Panc1 (cell line): ENCODE results near the gene GREB1L. TPM values are rescaled to one million over a fixed set of nuclear protein-coding genes. Genes with fewer than 3 reads are reported as not detected.

Experiments
- ATAC-seq: fragments of 200-7000 bp; cut with Tn5 transposase; 2 replicates; pipeline ENCODE4 v1.9.1; 2020; ENCODE audit warnings: mild to moderate bottlenecking, moderate library complexity
- BruUV-seq: library from RNA; stranded (reverse); fragments of 400-500 nt; replicated peaks from 2 replicates; lab custom pipeline; 2021; lab: Mats Ljungman, UMichigan
- CTCF ChIA-PET: fragments of 300-600 bp; sonication (Branson Sonifier 250); formaldehyde crosslinking; loops from one replicate; lab custom pipeline; 2022; ENCODE audit warnings: antibody characterized with exemption; lab: Charles Lee
- POLR2A ChIA-PET: fragments of 300-600 bp; sonication (Branson Sonifier 250); formaldehyde crosslinking; loops from one replicate; lab custom pipeline; 2022; ENCODE audit warnings: antibody characterized with exemption; lab: Charles Lee
- DNase-seq: peaks from one replicate; pipeline ENCODE4 v3.0.0-alpha.2; 2010; ENCODE audit warnings: low read depth, low spot score
- H3K27ac ChIP-seq: 2 replicates; pipeline ENCODE4 v1.5.1; 2011; ENCODE audit warnings: mild to moderate bottlenecking, low read length, inconsistent platforms
- H3K27me3 ChIP-seq: fragments of 200-500 bp; sonication (Bioruptor generic); 2 replicates; pipeline ENCODE4 v1.6.0; 2014; ENCODE audit warnings: low read length, inconsistent platforms; ENCODE audit not compliant: control insufficient read depth, insufficient read depth
- H3K36me3 ChIP-seq: fragments of 200-500 bp; sonication (Bioruptor generic); 2 replicates; pipeline ENCODE4 v1.5.1; 2014; ENCODE audit warnings: inconsistent platforms, mild to moderate bottlenecking, low read length, moderate library complexity; ENCODE audit not compliant: control insufficient read depth, insufficient read depth
- H3K4me1 ChIP-seq: 2 replicates; pipeline ENCODE4 v1.5.1; 2011; ENCODE audit warnings: inconsistent platforms, mild to moderate bottlenecking, low read length, moderate library complexity; ENCODE audit not compliant: control insufficient read depth, insufficient read depth
- H3K4me3 ChIP-seq, 2 experiments: 2 replicates each; pipeline ENCODE4 v1.5.1; 2011 to 2012; ENCODE audit warnings: low read depth in 2 of 2, low read length in 2 of 2, mild to moderate bottlenecking in 2 of 2, inconsistent platforms in 1 of 2, moderate library complexity in 1 of 2
- H3K9me3 ChIP-seq: fragments of 200-500 bp; sonication (Bioruptor generic); 2 replicates; pipeline ENCODE4 v1.5.1; 2014; ENCODE audit warnings: low read depth, mild to moderate bottlenecking, inconsistent platforms, low read length, moderate library complexity; ENCODE audit not compliant: control insufficient read depth, insufficient read depth
- CTCF ChIP-seq: fragments of 450-650 bp; IDR thresholded peaks from 2 replicates; pipeline ENCODE4 v1.5.1; 2017; ENCODE audit warnings: mild to moderate bottlenecking
- POLR2AphosphoS5 ChIP-seq: IDR thresholded peaks from 2 replicates; pipeline ENCODE4 v1.6.1; 2012; ENCODE audit warnings: mild to moderate bottlenecking, low read depth, low read length, moderate library complexity
- REST ChIP-seq, 2 experiments: IDR thresholded peaks; 2 replicates each; pipeline ENCODE4 v1.6.1; 2011 to 2012; ENCODE audit warnings: low read depth in 2 of 2, control low read depth in 1 of 2, low read length in 1 of 2, mild to moderate bottlenecking in 1 of 2, moderate library complexity in 1 of 2; ENCODE audit not compliant: insufficient read depth in 1 of 2
- SIN3A ChIP-seq: IDR thresholded peaks from 2 replicates; pipeline ENCODE4 v1.6.1; 2012; ENCODE audit warnings: low read depth, mild to moderate bottlenecking, low read length, moderate library complexity, borderline replicate concordance; ENCODE audit not compliant: insufficient read depth
- TCF7L2 ChIP-seq: IDR thresholded peaks from 2 replicates; pipeline ENCODE4 v1.6.1; 2011; ENCODE audit warnings: mild to moderate bottlenecking, low read depth, low read length, inconsistent platforms
- in situ Hi-C: cut with HindIII; loops from 2 replicates; pipeline ENCODE4 v1.10.0; 2016; ENCODE audit warnings: low sequenced_read_pairs, low pct_unique_long_range_greater_than_20kb
- intact Hi-C: fragments of 100-400 bp; cut with micrococcal nuclease; formaldehyde crosslinking; loops from one replicate; pipeline ENCODE4 v1.10.0; 2022; ENCODE audit not compliant: unreplicated experiment
- total RNA-seq: library from RNA; stranded (reverse); gene quantifications from one replicate; pipeline ENCODE4 v1.2.1, GENCODE V29; 2021; ENCODE audit not compliant: unreplicated experiment

GREB1L gene
- total RNA-seq, 1 experiment from 2014 or later, result 11.0 TPM

GRCh38 chr18:21449367-21450290, 207.6 kb downstream of the GREB1L start:
- BruUV-seq, result no TSS peak
- Histone ChIP-seq H3K27ac (no peak overlapping the region), H3K4me1 (no peaks in the 10 kb centered on the region), H3K9me3 (no peaks in the 10 kb centered on the region), H3K27me3 (no peaks in the 10 kb centered on the region), H3K4me3 (no peak overlapping the region), H3K36me3 (no peaks in the 10 kb centered on the region)
- POLR2A ChIA-PET, result no interaction called here
- DNase-seq, result no peak
- intact Hi-C loops, result no loop called here
- TF ChIP-seq REST (IDR thresholded peaks at IDR 0.05; ENCODE audit: insufficient read depth in 1 of 2, low read depth in 2 of 2, low read length in 1 of 2), result no peak
- no peak for TF ChIP-seq SIN3A
- no peak for TF ChIP-seq CTCF
- TF ChIP-seq TCF7L2, result no peak
- no peak for TF ChIP-seq POLR2AphosphoS5
- in situ Hi-C loops, result no loop called here
- CTCF ChIA-PET, result interaction anchor here (0.6 kb wide), 1 partner anchor 134 kb away, joined by 3 read pairs; no protein-coding TSS in a partner anchor
- ATAC-seq, result no peak

- BruUV-seq, result no TSS peak
- TF ChIP-seq POLR2AphosphoS5 (no peak), TCF7L2 (no peak), REST (IDR thresholded peaks at IDR 0.05; ENCODE audit: insufficient read depth in 1 of 2, low read depth in 2 of 2, low read length in 1 of 2) (no peak)
- intact Hi-C loops, result no loop called here
These were observed 208.5 kb downstream of the GREB1L start for GRCh38 chr18:21450503-21450902.

More at GRCh38 chr18:21450503-21450902, 208.5 kb downstream of the GREB1L start:
- Histone ChIP-seq H3K9me3 (no peaks in the 10 kb centered on the region), H3K4me1 (no peaks in the 10 kb centered on the region), H3K4me3 (no peak overlapping the region), H3K27me3 (no peaks in the 10 kb centered on the region), H3K27ac (no peak overlapping the region), H3K36me3 (no peaks in the 10 kb centered on the region)
- ChIA-PET CTCF (no interaction called here), POLR2A (no interaction called here)
- DNase-seq, result no peak
- no peak for ATAC-seq
- in situ Hi-C loops, result no loop called here
